Measurements from ENCODE around the gene LRRK1. TPM values are rescaled to one million over a fixed set of nuclear protein-coding genes. Genes with fewer than 3 reads are reported as not detected.
A peak's percentile ranks its signal among the peaks of the same experiment; 100 is the strongest.

The LRRK1 gene
- total RNA-seq, 1 experiment from 2014 or later = 7.6 TPM

DNA sequence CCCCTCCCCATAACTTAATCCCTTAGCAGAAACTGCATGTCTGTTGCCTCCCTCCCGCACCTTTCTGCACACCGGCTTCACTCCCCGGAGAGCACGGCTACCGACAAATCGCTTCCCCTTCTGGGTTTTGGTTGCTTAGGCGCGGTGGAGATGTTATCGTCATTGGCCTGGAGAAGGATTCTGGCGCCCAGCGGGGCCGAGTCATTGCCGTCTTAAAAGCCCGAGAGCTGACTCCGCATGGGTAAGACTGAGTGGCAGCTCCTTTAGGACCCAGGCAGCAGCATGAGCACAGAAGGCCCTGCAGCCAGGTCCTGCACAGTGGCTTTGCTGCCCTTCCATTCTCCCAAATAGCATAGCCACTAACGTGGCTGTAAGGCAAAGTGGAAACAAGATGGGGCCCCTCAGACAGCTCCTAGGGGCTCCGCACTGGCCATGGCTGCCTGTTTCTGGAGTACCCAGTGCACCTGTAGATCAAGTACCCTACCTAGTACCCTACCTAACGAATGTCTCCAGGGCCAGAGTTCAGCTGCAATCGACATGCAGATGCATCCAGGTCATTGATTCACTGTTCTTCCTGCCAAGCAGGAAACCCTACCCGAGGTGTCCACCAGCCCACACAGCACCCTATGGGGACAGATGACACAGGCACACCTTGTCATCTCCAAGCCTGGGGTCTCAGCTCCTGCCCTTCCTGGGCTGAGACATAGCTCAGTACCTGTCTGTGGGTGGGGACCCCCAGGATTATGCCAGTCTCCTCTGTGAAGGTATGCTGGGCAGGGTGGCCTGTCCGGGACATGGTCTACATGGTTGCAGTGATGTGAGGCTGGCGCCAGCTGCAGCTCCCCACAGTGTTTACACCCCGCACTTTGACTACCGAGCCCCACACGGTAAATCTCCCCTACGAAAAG, 147.6 kb downstream of the LRRK1 start:
- ChIA-PET CTCF (interaction anchor here (0.7 to 6.5 kb wide), 5 partner anchors 13 to 203 kb away, joined by 3 to 53 read pairs (median 4); no protein-coding TSS in a partner anchor), POLR2A (interaction anchor here (0.6 kb wide), 1 partner anchor 58 kb away, joined by 3 read pairs; no protein-coding TSS in a partner anchor)
- ATAC-seq (no peak), DNase-seq (ENCODE audit: low spot score) (no peak)
- peaks cover 4% of the 10 kb centered on the region; the same call in 1 of the 2 replicates for H3K27me3 Mint-ChIP-seq (ENCODE audit: low read depth)
- TF ChIP-seq, protein P1, sequence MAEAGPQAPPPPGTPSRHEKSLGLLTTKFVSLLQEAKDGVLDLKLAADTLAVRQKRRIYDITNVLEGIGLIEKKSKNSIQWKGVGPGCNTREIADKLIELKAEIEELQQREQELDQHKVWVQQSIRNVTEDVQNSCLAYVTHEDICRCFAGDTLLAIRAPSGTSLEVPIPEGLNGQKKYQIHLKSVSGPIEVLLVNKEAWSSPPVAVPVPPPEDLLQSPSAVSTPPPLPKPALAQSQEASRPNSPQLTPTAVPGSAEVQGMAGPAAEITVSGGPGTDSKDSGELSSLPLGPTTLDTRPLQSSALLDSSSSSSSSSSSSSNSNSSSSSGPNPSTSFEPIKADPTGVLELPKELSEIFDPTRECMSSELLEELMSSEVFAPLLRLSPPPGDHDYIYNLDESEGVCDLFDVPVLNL (CRISPR knock-in tag; IDR thresholded peaks at IDR 0.05; ENCODE audit: borderline replicate concordance, low read depth) = no peak
- TF ChIP-seq, protein P2, sequence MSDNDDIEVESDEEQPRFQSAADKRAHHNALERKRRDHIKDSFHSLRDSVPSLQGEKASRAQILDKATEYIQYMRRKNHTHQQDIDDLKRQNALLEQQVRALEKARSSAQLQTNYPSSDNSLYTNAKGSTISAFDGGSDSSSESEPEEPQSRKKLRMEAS (CRISPR knock-in tag; IDR thresholded peaks at IDR 0.05) = 0 out of 2 replicates have a peak, but pooled peaks have one; percentile 20
- no peaks in the 10 kb centered on the region; the same call in 1 of the 2 replicates for H3K9me3 Mint-ChIP-seq
- H3K36me3 Mint-ChIP-seq = peaks cover 10% of the 10 kb centered on the region
- no peak overlapping the region for H3K4me3 Mint-ChIP-seq
- peaks cover 81% of the 10 kb centered on the region for H3K4me1 Mint-ChIP-seq
- H3K27ac Mint-ChIP-seq = peak overlapping the region; percentile 99

DNA sequence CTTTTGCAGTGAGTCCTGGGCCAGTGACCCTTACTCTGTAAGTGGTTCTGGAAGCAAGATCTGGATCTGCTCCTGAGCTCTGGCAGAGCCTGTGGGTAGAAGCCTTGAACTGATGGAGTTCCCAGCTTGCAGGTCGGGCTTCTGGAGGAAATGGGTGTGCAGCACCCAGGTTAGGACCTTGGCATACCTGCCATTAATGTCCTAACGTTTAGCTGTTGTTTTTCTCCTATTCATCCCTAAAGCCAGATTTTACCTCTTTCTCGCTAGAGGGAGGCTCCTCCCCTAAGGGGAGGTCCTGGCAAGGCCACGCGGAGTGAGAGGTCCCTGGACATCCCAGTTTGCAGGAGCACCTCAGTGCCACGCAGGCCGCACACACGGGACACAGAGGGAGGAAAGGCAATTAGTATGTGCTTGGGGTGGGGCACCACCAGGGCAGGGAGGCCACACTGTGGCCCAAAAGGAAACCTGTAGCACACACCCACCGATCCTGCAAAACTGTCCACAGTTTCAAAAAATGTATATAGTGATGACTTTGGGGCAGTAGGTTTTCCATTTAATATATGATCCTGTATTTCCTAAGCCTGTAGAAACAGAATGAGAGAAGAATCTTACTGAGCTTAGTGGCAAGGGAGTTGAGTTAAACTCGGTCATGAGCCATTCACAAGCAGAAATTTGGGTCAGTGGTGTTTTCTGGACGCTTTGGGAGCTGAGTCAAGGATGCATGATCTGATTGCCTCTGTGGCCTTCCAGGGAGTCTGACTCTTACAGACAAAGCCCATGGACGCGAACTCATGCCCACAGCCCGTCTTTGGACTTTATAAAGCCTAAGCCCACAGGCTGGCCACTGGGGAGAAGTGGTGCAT, 148.7 kb downstream of the LRRK1 start:
- ChIA-PET POLR2A (interaction anchor here (0.6 kb wide), 1 partner anchor 60 kb away, joined by 3 read pairs; no protein-coding TSS in a partner anchor), CTCF (interaction anchor here (0.7 to 6.5 kb wide), 13 partner anchors 7 to 202 kb away, joined by 3 to 53 read pairs (median 5); no protein-coding TSS in a partner anchor)
- Mint-ChIP-seq H3K9me3 (peaks cover 6% of the 10 kb centered on the region), H3K27ac (peak overlapping the region; percentile 99), H3K4me1 (peaks cover 76% of the 10 kb centered on the region), H3K27me3 (ENCODE audit: low read depth) (peaks cover 7% of the 10 kb centered on the region), H3K4me3 (peak overlapping the region; percentile 50), H3K36me3 (peaks cover 22% of the 10 kb centered on the region)
- ATAC-seq (no peak), DNase-seq (ENCODE audit: low spot score) (no peak)
- TF ChIP-seq, protein P3, sequence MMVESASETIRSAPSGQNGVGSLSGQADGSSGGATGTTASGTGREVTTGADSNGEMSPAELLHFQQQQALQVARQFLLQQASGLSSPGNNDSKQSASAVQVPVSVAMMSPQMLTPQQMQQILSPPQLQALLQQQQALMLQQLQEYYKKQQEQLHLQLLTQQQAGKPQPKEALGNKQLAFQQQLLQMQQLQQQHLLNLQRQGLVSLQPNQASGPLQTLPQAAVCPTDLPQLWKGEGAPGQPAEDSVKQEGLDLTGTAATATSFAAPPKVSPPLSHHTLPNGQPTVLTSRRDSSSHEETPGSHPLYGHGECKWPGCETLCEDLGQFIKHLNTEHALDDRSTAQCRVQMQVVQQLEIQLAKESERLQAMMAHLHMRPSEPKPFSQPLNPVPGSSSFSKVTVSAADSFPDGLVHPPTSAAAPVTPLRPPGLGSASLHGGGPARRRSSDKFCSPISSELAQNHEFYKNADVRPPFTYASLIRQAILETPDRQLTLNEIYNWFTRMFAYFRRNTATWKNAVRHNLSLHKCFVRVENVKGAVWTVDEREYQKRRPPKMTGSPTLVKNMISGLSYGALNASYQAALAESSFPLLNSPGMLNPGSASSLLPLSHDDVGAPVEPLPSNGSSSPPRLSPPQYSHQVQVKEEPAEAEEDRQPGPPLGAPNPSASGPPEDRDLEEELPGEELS (CRISPR knock-in tag; IDR thresholded peaks at IDR 0.05) = 0 out of 2 replicates have a peak, but pooled peaks have one; percentile 9
- TF ChIP-seq, protein P4, sequence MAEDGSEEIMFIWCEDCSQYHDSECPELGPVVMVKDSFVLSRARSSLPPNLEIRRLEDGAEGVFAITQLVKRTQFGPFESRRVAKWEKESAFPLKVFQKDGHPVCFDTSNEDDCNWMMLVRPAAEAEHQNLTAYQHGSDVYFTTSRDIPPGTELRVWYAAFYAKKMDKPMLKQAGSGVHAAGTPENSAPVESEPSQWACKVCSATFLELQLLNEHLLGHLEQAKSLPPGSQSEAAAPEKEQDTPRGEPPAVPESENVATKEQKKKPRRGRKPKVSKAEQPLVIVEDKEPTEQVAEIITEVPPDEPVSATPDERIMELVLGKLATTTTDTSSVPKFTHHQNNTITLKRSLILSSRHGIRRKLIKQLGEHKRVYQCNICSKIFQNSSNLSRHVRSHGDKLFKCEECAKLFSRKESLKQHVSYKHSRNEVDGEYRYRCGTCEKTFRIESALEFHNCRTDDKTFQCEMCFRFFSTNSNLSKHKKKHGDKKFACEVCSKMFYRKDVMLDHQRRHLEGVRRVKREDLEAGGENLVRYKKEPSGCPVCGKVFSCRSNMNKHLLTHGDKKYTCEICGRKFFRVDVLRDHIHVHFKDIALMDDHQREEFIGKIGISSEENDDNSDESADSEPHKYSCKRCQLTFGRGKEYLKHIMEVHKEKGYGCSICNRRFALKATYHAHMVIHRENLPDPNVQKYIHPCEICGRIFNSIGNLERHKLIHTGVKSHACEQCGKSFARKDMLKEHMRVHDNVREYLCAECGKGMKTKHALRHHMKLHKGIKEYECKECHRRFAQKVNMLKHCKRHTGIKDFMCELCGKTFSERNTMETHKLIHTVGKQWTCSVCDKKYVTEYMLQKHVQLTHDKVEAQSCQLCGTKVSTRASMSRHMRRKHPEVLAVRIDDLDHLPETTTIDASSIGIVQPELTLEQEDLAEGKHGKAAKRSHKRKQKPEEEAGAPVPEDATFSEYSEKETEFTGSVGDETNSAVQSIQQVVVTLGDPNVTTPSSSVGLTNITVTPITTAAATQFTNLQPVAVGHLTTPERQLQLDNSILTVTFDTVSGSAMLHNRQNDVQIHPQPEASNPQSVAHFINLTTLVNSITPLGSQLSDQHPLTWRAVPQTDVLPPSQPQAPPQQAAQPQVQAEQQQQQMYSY (CRISPR knock-in tag; IDR thresholded peaks at IDR 0.05) = peak; percentile 95
- no peak for TF ChIP-seq ZNF219 (CRISPR knock-in tag; IDR thresholded peaks at IDR 0.05; ENCODE audit: borderline replicate concordance)

DNA sequence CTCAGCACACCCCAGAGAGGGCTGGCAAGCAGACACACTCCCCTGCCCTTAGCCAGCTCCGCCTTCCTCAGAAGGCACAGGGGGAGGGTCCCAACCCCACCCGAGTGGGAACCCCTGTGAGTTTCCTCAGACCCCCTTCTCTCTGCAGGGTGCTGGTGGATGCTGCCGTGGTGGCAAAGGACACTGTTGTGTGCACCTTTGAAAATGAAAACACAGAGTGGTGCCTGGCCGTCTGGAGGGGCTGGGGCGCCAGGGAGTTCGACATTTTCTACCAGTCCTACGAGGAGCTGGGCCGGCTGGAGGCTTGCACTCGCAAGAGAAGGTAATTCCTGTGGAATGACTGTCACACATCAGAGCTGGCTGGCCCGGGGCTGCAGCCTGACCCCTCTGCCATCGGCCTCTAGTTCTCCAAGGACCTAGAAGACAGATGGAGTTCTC, 149.4 kb downstream of the LRRK1 start:
- H3K4me1 Mint-ChIP-seq = peaks cover 71% of the 10 kb centered on the region
- H3K36me3 Mint-ChIP-seq = peaks cover 28% of the 10 kb centered on the region
- H3K27ac Mint-ChIP-seq = peak overlapping the region; percentile 99
- peak overlapping the region; percentile 44; the same call in 1 of the 2 replicates for H3K4me3 Mint-ChIP-seq
- ChIA-PET CTCF (interaction anchor here (0.9 to 6.5 kb wide), 16 partner anchors 8 to 189 kb away, joined by 3 to 53 read pairs (median 6); partner anchors contain the start of gene LRRK1), POLR2A (interaction anchor here (0.6 to 1.2 kb wide), 3 partner anchors 14 to 45 kb away, joined by 3 read pairs; no protein-coding TSS in a partner anchor)
- H3K27me3 Mint-ChIP-seq (ENCODE audit: low read depth) = peaks cover 14% of the 10 kb centered on the region
- DNase-seq (ENCODE audit: low spot score) (no peak), ATAC-seq (no peak)
- H3K9me3 Mint-ChIP-seq = peaks cover 13% of the 10 kb centered on the region
- TF ChIP-seq ESRRA (CRISPR knock-in tag; IDR thresholded peaks at IDR 0.05; ENCODE audit: borderline replicate concordance) = 0 out of 2 replicates have a peak, but pooled peaks have one; percentile 21
- TF ChIP-seq, protein P5, sequence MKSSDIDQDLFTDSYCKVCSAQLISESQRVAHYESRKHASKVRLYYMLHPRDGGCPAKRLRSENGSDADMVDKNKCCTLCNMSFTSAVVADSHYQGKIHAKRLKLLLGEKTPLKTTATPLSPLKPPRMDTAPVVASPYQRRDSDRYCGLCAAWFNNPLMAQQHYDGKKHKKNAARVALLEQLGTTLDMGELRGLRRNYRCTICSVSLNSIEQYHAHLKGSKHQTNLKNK (CRISPR knock-in tag; IDR thresholded peaks at IDR 0.05) = no peak

Measured in WTC11 (cell line).